Pons (tissue), 1 donor: ENCODE data around the gene SPACA4.
"Not testable (repeated sequence)": the region's sequence is repeated elsewhere in the genome, so short reads cannot be mapped to it uniquely, and the experiment has no call there.

ENCODE experiments used
- DNase-seq: peaks from one replicate; pipeline ENCODE4 v3.0.0-alpha.2; 2016; ENCODE audit warnings: low spot score

SPACA4 gene

GRCh38 chr19:48606463-48607358 is at the start of gene SPACA4:
Gene SPACA4 (plus strand): TSS chr19:48606742. CDS start chr19:48606979, 237 bp downstream.
- no peak for DNase-seq

- no peak for DNase-seq
Measured at GRCh38 chr19:48556825-48557224, 49.7 kb upstream of the SPACA4 start.

- DNase-seq, result no peak
Measured at GRCh38 chr19:48558018-48558684, 48.4 kb upstream of the SPACA4 start.

GRCh38 chr19:48560095-48560530 is 46.4 kb upstream of the SPACA4 start:
- no peak for DNase-seq

GRCh38 chr19:48561412-48561811 is 45.1 kb upstream of the SPACA4 start:
- no peak for DNase-seq

GRCh38 chr19:48565090-48565489 is 41.5 kb upstream of the SPACA4 start:
- no peak for DNase-seq

- DNase-seq, result peak; percentile 32
Measured at GRCh38 chr19:48568345-48568886, 38.1 kb upstream of the SPACA4 start.

GRCh38 chr19:48569814-48570213 is 36.7 kb upstream of the SPACA4 start:
- DNase-seq, result no peak

- no peak for DNase-seq
Measured at GRCh38 chr19:48571378-48572162, 35.0 kb upstream of the SPACA4 start.

GRCh38 chr19:48573163-48573505 is 33.4 kb upstream of the SPACA4 start:
- DNase-seq, result no peak

- DNase-seq, result no peak
Measured at GRCh38 chr19:48575931-48576622, 30.5 kb upstream of the SPACA4 start.

GRCh38 chr19:48577908-48578307 is 28.6 kb upstream of the SPACA4 start:
- DNase-seq, result not testable (repeated sequence)

- DNase-seq, result no peak
Measured at GRCh38 chr19:48578891-48579290, 27.7 kb upstream of the SPACA4 start.

- DNase-seq, result no peak
Measured at GRCh38 chr19:48582168-48582567, 24.4 kb upstream of the SPACA4 start.

- no peak for DNase-seq
Measured at GRCh38 chr19:48587387-48587786, 19.2 kb upstream of the SPACA4 start.

- peak; percentile 77 for DNase-seq
Measured at GRCh38 chr19:48588670-48589401, 17.7 kb upstream of the SPACA4 start.

- DNase-seq, result no peak
Measured at GRCh38 chr19:48591021-48591420, 15.5 kb upstream of the SPACA4 start.

- no peak for DNase-seq
Measured at GRCh38 chr19:48595171-48595570, 11.4 kb upstream of the SPACA4 start.

- DNase-seq, result no peak
Measured at GRCh38 chr19:48595833-48596232, 10.7 kb upstream of the SPACA4 start.

- DNase-seq, result no peak
Measured at GRCh38 chr19:48596237-48596636, 10.3 kb upstream of the SPACA4 start.
